ENCODE measurements around the gene ITGB1BP2. TPM values are rescaled to one million over a fixed set of nuclear protein-coding genes. Genes with fewer than 3 reads are reported as not detected.
A peak's percentile ranks its signal among the peaks of the same experiment; 100 is the strongest.
"Not testable (repeated sequence)": the region's sequence is repeated elsewhere in the genome, so short reads cannot be mapped to it uniquely, and the experiment has no call there.

Gene ITGB1BP2
- total RNA-seq, 1 experiment from 2014 or later, result 0.96 TPM

DNA sequence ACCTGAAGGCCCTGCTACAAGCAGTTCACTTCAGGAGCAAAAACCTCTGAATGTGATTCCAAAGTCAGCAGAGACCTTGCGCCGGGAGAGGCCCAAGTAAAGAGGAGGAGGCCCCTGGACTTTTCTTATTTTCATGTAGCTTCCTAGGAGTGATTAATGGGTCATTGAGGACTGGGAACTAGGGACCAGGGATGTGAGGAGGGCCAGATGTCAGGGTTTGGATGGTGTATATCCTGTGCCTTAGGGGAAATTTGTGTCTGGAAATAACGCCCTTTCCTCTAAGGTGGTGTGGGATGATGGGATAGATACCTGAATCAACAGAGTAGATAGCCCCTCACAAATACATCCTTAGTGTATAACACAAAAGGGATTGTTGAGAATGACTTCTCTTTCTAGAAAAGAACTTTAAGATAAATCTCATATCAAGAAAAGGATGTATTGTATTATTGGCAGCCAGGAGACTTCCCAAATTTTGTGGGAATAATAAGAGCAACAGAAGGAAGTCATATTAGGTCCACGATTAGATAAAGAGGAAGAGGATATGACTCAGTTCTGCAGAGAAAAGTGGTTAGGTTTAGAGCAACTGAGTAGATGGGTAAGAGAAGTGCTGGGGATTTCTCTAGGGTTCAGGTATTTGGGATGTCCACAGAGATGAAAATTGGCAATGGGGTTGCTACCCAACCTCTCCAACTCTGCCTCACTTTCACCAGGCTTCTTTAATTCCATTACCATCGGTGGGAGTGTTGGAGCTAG lies 1.1 kb downstream of the ITGB1BP2 start:
- DNase-seq (ENCODE audit: low read depth), result peak; percentile 31

DNA sequence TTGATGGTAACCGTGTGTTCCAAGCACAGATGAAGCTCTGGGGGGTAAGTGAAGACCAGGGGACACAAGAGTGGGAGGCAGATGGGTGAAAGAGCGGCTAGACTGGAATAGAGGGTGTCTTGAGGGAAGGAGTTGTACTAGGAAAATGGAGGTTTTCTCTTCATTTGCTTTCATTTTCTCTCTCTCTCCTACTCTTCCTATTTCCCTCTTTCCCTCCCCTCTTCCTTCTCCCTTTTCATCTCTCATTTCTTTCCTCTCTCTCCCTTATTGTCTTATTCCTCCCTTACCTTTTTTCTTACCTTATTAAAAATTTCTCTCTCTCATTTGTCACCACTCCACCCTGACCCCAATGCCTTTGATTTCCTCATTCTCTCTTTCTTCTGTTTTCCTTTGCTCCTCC lies 3.0 kb downstream of the ITGB1BP2 start:
- no peak for DNase-seq (ENCODE audit: low read depth)

DNA sequence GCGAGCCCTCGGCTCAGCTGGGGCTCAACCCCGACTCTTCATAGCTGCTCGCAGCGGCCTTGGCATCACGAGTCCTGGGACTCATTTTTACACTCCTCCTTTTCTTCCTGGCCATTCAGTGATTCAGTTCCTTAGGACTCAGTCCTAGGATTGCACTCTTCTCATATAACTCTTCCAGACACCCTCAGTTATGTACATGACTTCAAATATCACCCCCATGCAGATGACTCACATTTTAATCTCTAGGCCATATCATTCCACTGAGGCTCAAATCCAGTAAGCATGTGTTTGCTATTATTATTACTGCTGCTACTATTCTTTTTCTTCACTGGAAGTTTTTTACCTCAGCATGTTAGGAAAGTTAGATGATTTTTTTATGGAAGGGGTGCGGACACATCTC lies 14.4 kb downstream of the ITGB1BP2 start:
- DNase-seq (ENCODE audit: low read depth), result no peak

DNA sequence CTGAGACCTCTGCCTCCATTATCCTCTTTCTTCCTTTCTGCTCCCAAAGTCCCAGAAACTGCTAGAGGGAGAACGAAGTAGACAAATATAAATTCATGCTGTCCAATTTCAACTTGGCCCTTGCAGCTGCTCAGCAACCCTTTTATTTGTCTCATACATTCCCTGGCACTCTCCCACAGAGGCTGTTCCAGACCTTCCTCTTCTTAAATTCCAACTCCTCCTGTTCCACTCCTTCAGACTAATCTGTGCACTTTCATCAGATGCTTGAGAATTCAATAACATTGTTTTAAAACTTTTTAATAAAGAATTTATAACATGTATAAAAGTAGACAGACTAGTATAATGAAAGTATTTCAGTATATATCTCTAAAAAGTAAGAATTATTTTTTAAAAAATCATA lies 15.4 kb downstream of the ITGB1BP2 start:
- not testable (repeated sequence) for DNase-seq (ENCODE audit: low read depth)

DNA sequence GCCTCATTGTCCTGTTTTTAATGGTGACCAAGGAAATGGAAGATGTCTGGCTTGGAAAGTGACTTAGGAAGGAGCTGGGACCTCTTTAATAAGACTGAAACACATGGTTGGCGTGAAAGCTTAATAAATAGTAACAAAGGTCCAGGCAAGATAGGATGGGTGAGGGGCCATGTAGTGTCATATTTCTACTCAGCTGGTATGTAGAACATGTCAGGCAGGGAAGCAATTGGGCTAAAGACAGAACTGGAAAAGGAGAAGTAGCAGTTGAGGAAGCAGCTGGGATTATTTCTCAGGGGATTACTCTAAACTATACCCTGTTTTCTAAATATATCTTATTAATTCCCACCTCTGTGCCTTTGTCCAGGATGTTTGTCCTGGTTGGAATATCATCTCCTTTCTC lies 18.6 kb downstream of the ITGB1BP2 start:
- no peak for DNase-seq (ENCODE audit: low read depth)

DNA sequence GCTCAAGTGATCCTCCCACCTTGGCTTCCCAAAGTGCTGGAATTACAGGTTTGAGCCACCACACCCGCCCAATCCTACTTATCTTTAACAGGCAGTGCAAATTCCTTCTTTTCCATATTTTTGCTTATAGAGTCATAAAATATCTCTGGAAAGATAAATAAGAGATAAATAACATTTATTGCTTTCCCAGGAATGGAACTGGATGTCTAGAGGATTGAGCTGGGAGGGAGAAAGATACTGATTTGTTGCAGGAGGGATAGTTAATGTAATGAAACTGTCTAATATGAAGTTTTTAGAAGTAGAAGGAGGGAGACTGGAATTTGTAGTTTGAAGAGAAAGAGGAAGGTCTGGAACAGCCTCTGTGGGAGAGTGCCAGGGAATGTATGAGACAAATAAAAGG lies 20.2 kb downstream of the ITGB1BP2 start:
- no peak for DNase-seq (ENCODE audit: low read depth)

DNA sequence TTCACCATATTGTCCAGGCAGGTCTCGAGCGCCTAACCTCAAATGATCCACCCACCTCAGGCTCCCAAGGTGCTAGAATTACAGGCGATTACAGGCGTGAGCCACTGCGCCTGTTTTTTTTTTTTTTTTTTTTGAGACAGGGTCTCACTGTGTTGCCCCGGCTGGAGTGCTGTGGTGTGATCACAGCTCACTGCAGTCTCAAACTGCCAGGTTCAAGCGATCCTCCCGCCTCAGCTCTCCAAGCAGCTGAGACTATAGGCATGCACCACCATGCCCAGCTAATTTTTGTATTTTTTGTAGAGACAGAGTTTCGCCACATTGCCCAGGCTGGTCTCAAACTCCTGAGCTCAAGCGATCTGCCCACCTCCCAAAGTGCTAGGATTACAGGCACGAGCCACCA lies 22.9 kb downstream of the ITGB1BP2 start:
- not testable (repeated sequence) for DNase-seq (ENCODE audit: low read depth)

DNA sequence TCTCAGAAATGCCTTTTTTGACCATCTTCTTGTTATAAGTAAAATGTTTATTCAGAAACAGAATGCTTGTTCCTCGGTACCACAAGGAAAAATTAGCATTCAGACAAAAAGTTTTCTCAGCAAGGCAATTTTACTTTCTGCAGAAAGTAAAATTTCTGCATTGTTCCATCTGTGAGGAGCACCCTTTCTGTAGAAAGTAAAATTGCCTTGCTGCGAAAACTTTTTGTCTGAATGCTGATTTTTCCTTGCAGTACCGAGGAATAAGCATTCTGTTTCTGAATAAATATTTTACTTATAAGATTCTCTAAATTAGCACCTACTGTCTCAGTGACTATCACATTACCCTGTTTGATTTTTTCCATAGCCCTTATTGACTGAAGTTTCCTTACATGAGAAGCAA lies 24.8 kb downstream of the ITGB1BP2 start:
- no peak for DNase-seq (ENCODE audit: low read depth)

DNA sequence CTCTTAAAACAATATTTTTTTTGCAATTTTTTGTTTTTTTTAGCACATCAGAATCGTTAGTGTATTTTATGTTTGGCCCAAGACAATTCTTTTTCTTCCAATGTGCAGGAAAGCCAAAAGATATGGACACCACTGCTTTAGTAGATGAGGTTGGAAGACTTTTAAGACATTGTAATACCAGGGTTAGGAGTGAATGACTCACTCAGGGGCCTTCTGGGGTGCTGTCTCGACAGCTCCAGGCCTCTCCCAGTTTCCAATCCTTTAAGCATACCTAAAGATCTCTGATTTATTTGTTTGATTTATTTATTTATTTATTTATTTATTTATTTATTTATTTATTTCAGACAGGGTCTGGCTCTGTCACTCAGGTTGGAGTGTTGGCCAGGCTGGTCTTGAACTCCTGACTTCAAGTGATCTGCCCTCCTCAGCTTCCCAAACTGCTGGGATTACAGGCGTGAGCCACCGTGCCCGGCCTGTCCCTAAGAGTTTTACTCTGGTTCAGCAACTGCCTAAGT lies 47.7 kb downstream of the ITGB1BP2 start:
- not testable (repeated sequence) for DNase-seq (ENCODE audit: low read depth)

DNA sequence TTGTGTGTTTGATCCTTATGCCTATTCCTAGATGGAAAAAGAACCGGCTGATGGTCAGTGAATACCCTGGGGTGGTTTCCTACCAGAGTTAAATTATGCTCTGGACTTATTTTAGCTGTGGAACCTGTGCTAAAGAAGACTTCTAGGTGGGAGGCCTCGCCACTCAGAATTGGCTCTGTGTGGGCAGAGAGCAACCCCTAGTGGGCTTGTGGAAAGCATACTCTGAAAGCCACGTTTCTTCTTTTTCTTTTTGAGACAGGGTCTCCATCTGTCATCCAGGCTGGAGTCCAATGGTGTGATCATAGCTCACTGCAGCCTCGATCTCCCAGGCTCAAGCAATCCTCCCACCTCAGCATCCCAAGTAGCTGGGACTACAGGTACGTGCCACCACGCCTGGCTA lies 48.3 kb downstream of the ITGB1BP2 start:
- DNase-seq (ENCODE audit: low read depth), result not testable (repeated sequence)

DNA sequence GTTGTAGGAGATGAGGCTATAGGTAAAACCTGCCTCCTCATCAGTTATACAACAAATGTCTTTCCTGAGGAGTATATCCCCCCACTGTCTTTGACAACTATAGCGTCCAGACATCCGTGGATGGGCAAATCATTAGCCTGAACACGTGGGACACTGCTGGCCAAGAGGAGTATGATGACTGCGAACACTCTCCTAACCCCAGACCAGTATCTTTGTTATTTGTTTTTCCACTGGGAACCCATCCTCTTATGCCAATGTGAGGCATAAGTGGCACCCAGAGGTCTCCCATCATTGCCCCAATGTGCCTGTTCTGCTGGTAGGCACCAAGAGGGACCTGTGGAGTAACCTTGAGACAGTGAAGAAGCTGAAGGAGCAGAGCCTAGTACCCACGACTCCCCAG lies 50.9 kb downstream of the ITGB1BP2 start:
- DNase-seq (ENCODE audit: low read depth), result not testable (repeated sequence)

Other genes starting within 250 kb of the ITGB1BP2 start
- gene SNX12, start 233.4 kb upstream of the ITGB1BP2 start, total RNA-seq (2014; rRNA removed; shearing (Covaris generic)), result 75.6 and 86.4 TPM in 2 replicates
- gene FOXO4, start 205.9 kb upstream of the ITGB1BP2 start, total RNA-seq (2014; rRNA removed; shearing (Covaris generic)), result 4.2 and 4.3 TPM in 2 replicates
- not detected in 2 replicates for gene CXorf65, start 195.0 kb upstream of the ITGB1BP2 start, total RNA-seq (2014; rRNA removed; shearing (Covaris generic))
- gene IL2RG, start 190.2 kb upstream of the ITGB1BP2 start, total RNA-seq (2014; rRNA removed; shearing (Covaris generic)), result not detected in 2 replicates
- gene MED12, start 183.2 kb upstream of the ITGB1BP2 start, total RNA-seq (2014; rRNA removed; shearing (Covaris generic)), result 19.3 and 35.1 TPM in 2 replicates
- under 0.01 and 0.10 TPM in 2 replicates for gene NLGN3, start 156.9 kb upstream of the ITGB1BP2 start, total RNA-seq (2014; rRNA removed; shearing (Covaris generic))
- gene GJB1, start 78.5 kb upstream of the ITGB1BP2 start, total RNA-seq (2014; rRNA removed; shearing (Covaris generic)), result not detected in 2 replicates
- 19.7 and 23.2 TPM in 2 replicates for gene ZMYM3, start 47.6 kb upstream of the ITGB1BP2 start, total RNA-seq (2014; rRNA removed; shearing (Covaris generic))
- 487 and 489 TPM in 2 replicates for gene NONO, start 18.1 kb upstream of the ITGB1BP2 start, total RNA-seq (2014; rRNA removed; shearing (Covaris generic))
- 16.0 and 18.8 TPM in 2 replicates for gene TAF1, start 64.6 kb downstream of the ITGB1BP2 start, total RNA-seq (2014; rRNA removed; shearing (Covaris generic))
- 64.9 and 92.4 TPM in 2 replicates for gene OGT, start 231.4 kb downstream of the ITGB1BP2 start, total RNA-seq (2014; rRNA removed; shearing (Covaris generic))